AG09309 (cell line): ENCODE measurements around the gene PLCG1.

ENCODE experiments used
- DNase-seq: peaks from one replicate; pipeline ENCODE4 v3.0.0-alpha.2; 2010; ENCODE audit warnings: low read depth
- H3K4me3 ChIP-seq: 2 replicates; pipeline ENCODE4 v1.5.1; 2011; ENCODE audit warnings: mild to moderate bottlenecking, low read depth, low read length, moderate library complexity; ENCODE audit not compliant: control insufficient read depth
- TF ChIP-seq, protein P1 (sequence below): IDR thresholded peaks from 2 replicates; pipeline ENCODE4 v1.5.1; 2011; ENCODE audit warnings: mild to moderate bottlenecking, low read depth, low read length, inconsistent platforms; ENCODE audit not compliant: insufficient read depth, control insufficient read depth; ENCODE audit errors: missing control alignments

The PLCG1 gene

DNA sequence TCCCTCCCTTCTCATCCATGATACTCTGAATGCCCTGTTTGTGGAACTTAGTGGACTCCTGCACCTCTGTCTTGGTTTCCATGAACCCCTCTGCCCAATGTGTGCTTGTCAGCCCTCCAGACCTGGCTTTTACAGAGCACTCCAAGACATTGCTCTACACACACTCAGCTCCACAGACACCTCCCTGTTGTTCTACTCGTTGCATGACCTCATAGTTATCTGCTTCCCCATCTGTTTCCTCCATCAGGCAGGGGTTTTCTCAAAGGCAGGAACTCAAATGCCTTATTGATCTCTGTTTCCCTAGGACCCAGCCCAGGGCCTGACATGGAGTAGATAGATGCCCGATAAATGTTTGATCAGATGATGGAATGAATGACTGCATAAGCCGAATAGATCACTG lies 13.3 kb downstream of the PLCG1 start:
- no peak overlapping the region for H3K4me3 ChIP-seq
- DNase-seq: no peak
- TF ChIP-seq, protein P1, sequence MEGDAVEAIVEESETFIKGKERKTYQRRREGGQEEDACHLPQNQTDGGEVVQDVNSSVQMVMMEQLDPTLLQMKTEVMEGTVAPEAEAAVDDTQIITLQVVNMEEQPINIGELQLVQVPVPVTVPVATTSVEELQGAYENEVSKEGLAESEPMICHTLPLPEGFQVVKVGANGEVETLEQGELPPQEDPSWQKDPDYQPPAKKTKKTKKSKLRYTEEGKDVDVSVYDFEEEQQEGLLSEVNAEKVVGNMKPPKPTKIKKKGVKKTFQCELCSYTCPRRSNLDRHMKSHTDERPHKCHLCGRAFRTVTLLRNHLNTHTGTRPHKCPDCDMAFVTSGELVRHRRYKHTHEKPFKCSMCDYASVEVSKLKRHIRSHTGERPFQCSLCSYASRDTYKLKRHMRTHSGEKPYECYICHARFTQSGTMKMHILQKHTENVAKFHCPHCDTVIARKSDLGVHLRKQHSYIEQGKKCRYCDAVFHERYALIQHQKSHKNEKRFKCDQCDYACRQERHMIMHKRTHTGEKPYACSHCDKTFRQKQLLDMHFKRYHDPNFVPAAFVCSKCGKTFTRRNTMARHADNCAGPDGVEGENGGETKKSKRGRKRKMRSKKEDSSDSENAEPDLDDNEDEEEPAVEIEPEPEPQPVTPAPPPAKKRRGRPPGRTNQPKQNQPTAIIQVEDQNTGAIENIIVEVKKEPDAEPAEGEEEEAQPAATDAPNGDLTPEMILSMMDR: no peak

DNA sequence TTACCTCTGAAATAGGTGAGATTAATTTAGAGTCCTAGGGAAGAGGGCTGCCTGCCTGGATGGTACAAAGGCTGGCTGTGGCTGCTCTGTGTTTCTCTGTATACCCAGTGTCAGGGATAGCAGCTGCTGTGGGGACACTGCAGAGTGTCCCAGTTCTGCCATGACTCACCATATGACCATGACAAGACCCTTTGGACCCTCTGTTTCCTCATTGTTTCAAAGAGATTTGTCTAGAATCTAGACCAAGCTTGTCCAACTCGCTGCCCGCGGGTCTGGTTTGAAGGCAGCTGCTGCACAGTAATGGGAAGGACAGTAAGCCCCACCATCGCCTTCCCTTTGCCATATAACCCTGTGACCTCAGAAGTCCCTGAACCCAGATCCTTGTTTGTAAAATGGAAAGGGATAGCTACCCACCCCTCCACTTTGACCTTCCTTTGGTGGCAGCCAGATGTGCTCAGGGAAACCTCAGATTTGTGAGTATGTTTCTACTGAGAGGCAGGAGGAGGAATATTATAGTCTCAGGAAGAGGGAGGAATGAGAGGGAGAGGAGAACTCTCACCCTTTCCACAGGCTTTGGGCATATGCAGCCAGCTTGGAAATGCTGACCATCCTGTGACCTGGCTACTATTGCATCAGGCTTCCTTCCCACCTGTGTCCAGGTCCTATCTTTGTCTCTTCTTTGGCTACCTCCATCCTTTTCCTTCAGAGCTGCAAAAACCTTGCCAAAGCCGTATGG lies 14.0 kb downstream of the PLCG1 start:
- H3K4me3 ChIP-seq: no peak overlapping the region
- no peak for DNase-seq

DNA sequence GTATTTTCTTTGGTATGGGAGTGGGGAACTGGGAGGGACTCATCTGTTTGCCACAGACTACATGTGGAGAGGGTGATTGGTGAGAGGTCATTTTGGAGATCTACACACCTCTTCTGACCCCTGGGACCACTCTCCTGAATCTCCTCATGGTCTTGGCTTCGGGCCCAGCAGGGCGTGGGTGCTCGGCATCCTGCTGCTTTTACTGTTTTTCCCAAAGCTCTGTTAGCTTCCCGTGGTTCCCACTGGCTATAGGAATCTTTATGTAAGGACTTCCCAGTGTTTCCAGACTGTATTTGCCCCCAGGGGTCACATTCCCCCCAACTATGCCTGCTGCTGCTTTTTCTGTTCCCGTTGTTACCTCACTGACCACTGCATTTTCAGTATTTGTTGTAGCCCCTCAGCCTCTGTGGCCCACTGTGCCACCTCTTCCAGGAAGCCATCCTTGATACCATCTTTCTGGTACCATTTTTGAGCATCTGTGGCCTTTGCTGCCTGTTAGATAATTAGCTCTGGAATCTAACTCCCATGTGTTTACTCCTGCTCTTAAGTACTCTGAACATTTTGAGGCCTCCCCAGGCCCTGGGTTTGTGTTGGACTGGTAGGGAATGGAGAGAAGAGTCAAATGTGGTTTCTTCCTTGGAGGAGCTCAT lies 14.9 kb downstream of the PLCG1 start:
- TF ChIP-seq, protein P1: no peak

More for the DNA sequence above, 14.0 kb downstream of the PLCG1 start:
- TF ChIP-seq, protein P1: no peak

GRCh38 chr20:41154436-41155176 lies 17.3 kb downstream of the PLCG1 start:
- TF ChIP-seq, protein P1: no peak
- H3K4me3 ChIP-seq: no peak overlapping the region
- DNase-seq: no peak

More for the DNA sequence above, 14.9 kb downstream of the PLCG1 start:
- no peak for DNase-seq
- no peak overlapping the region for H3K4me3 ChIP-seq

GRCh38 chr20:41155261-41155660 lies 17.9 kb downstream of the PLCG1 start:
- H3K4me3 ChIP-seq: no peak overlapping the region
- DNase-seq: no peak
- TF ChIP-seq, protein P1: no peak

- TF ChIP-seq, protein P1: no peak
Measured at GRCh38 chr20:41158082-41158625, 20.8 kb downstream of the PLCG1 start.

More at GRCh38 chr20:41158082-41158625, 20.8 kb downstream of the PLCG1 start:
- no peak overlapping the region for H3K4me3 ChIP-seq
- DNase-seq: no peak
